Subcutaneous abdominal adipose tissue (tissue), 5 donors: ENCODE measurements around the gene PIK3CA.
"Not testable (repeated sequence)": the region's sequence is repeated elsewhere in the genome, so short reads cannot be mapped to it uniquely, and the experiment has no call there.

Source experiments
- H3K27ac ChIP-seq: one replicate; pipeline ENCODE4 v1.7.0; 2013; ENCODE audit warnings: low read depth, mild to moderate bottlenecking, inconsistent platforms, low read length, moderate library complexity
- H3K27me3 ChIP-seq, 5 donors: one replicate each; pipeline ENCODE4 v1.7.0; 2013; ENCODE audit warnings: low read length in 5 of 5, inconsistent platforms in 1 of 5; ENCODE audit not compliant: control insufficient read depth in 5 of 5, insufficient read depth in 4 of 5
- H3K36me3 ChIP-seq, 5 donors: one replicate each; pipeline ENCODE4 v1.7.0; 2013; ENCODE audit warnings: low read length in 5 of 5; ENCODE audit not compliant: control insufficient read depth in 5 of 5, insufficient read depth in 5 of 5
- H3K4me1 ChIP-seq, 5 donors: one replicate each; pipeline ENCODE4 v1.7.0; 2013; ENCODE audit warnings: low read length in 5 of 5, mild to moderate bottlenecking in 3 of 5, moderate library complexity in 1 of 5; ENCODE audit not compliant: control insufficient read depth in 5 of 5, insufficient read depth in 5 of 5
- H3K4me3 ChIP-seq, 5 donors: one replicate each; pipeline ENCODE4 v1.7.0; 2013; ENCODE audit warnings: low read length in 5 of 5, low read depth in 1 of 5
- H3K9ac ChIP-seq, 5 donors: one replicate each; pipeline ENCODE4 v1.7.0; 2013; ENCODE audit warnings: low read length in 5 of 5, mild to moderate bottlenecking in 4 of 5, moderate library complexity in 3 of 5
- H3K9me3 ChIP-seq, 5 donors: one replicate each; pipeline ENCODE4 v1.7.0; 2013; ENCODE audit warnings: low read length in 5 of 5; ENCODE audit not compliant: control insufficient read depth in 5 of 5
- donor health status: healthy.
- donor health status: healthy.
- donor health status: healthy.
- donor health status: healthy.
- donor health status: healthy.

Gene PIK3CA

DNA sequence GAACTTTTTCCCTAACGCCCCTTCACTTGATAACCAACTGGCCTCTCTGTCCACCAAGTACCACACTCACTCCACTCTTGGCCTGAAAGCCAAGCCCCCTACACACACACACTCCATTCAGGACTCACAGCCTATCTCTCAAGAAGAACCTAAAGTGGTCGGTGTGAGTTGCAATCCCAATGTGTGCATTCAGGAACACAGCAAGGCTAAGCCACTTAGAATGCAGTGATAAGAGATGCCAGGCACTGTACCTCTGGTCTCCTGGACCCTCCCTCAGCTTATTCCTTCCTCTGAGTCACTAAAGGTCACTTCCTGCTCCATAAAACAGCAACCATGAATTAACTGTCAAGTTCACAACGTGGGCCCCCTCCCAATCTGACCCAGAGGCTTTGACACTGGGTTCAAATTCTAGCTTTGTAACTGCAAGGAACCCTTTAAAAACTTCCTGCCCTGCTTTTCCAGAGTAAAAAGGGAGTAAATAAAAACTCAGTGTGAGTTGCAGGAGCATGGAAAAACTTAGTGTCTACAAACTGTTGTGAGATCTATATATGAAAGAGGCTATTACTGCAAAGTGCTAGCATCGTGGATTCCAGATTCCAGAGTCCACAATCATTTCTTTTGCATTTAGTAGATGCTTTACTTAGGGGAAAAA, 120.4 kb downstream of the PIK3CA start:
- no peaks in the 10 kb centered on the region for H3K9me3 ChIP-seq
- H3K9ac ChIP-seq, result no peak overlapping the region
- no peak overlapping the region for H3K4me3 ChIP-seq

GRCh38 chr3:179269152-179269707, 121.1 kb downstream of the PIK3CA start:
- H3K36me3 ChIP-seq, result no peaks in the 10 kb centered on the region
- no peak overlapping the region for H3K9ac ChIP-seq
- H3K4me1 ChIP-seq, result peaks cover 0 to 26% (median 0%) of the 10 kb centered on the region in 5 donors
- no peak overlapping the region for H3K27ac ChIP-seq
- no peak overlapping the region for H3K4me3 ChIP-seq
- H3K9me3 ChIP-seq, result no peaks in the 10 kb centered on the region
- peaks cover 0 to 8% (median 4%) of the 10 kb centered on the region in 5 donors for H3K27me3 ChIP-seq

More for the DNA sequence above, 120.4 kb downstream of the PIK3CA start:
- H3K27ac ChIP-seq, result no peak overlapping the region
- no peaks in the 10 kb centered on the region for H3K36me3 ChIP-seq
- H3K4me1 ChIP-seq, result peaks cover 0 to 26% (median 0%) of the 10 kb centered on the region in 5 donors
- peaks cover 0 to 8% (median 4%) of the 10 kb centered on the region in 5 donors for H3K27me3 ChIP-seq

- Histone ChIP-seq H3K9me3 (no peaks in the 10 kb centered on the region), H3K27me3 (no peaks in the 10 kb centered on the region), H3K4me3 (no peak overlapping the region)
These were observed 124.2 kb downstream of the PIK3CA start for GRCh38 chr3:179272385-179272784.

GRCh38 chr3:179274434-179274833, 126.3 kb downstream of the PIK3CA start:
- not testable (repeated sequence) for H3K4me3 ChIP-seq, H3K9me3 ChIP-seq, H3K27me3 ChIP-seq, H3K27ac ChIP-seq, H3K36me3 ChIP-seq, H3K4me1 ChIP-seq, H3K9ac ChIP-seq

More at GRCh38 chr3:179272385-179272784, 124.2 kb downstream of the PIK3CA start:
- H3K9ac ChIP-seq, result no peak overlapping the region
- no peaks in the 10 kb centered on the region for H3K36me3 ChIP-seq
- H3K27ac ChIP-seq, result no peak overlapping the region
- peaks cover 0 to 17% (median 0%) of the 10 kb centered on the region in 5 donors for H3K4me1 ChIP-seq

DNA sequence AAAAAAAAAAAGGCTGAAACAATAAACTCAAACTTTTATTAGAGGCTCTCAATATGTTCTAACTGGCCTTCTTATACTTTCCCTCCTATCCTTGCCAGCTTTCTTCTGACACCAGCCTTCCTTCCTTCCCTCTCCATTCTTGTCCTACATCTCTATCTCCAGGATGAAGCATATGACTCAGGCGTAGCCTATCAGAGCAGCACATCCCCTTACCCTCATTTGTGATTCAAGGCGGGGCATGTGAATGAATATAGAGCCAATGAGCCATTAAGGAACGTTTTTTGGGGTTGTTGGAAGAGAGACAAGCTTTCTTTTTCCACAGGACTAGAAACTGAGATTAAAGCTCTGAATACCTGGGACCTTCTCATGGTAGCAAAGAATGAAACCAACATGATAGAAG, 127.8 kb downstream of the PIK3CA start:
- Histone ChIP-seq H3K27me3 (peaks cover 0 to 2% (median 0%) of the 10 kb centered on the region in 5 donors), H3K4me1 (peaks cover 0 to under 1% (median 0%) of the 10 kb centered on the region in 5 donors), H3K9ac (no peak overlapping the region), H3K27ac (no peak overlapping the region), H3K36me3 (no peaks in the 10 kb centered on the region), H3K9me3 (no peaks in the 10 kb centered on the region), H3K4me3 (no peak overlapping the region)

GRCh38 chr3:179276743-179277142, 128.6 kb downstream of the PIK3CA start:
- Histone ChIP-seq H3K9ac (no peak overlapping the region), H3K27me3 (peaks cover 0 to 2% (median 0%) of the 10 kb centered on the region in 5 donors), H3K4me1 (no peaks in the 10 kb centered on the region), H3K9me3 (no peaks in the 10 kb centered on the region), H3K4me3 (no peak overlapping the region), H3K36me3 (no peaks in the 10 kb centered on the region), H3K27ac (no peak overlapping the region)

DNA sequence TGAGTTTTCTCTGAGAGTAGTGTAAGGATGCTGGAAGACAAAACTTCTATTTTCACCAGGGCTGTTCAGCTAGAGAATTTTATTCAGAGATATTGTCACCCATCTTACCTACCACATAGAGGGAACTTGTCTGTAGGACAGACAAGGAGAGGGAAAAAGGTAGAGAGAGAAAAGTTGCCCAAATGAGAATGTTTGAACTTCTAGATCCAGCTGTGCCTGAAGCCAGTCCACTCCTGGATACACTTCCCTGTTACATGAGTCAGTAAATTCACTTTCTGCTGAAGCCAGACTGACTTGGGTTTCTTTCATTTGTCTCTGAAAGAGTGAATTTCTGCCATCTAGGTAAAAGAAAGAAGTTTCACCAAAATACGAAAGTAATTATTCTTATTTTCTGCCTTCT, 130.0 kb downstream of the PIK3CA start:
- Histone ChIP-seq H3K9ac (no peak overlapping the region), H3K4me1 (no peaks in the 10 kb centered on the region), H3K27ac (no peak overlapping the region), H3K36me3 (no peaks in the 10 kb centered on the region), H3K27me3 (peaks cover 0 to 2% (median 0%) of the 10 kb centered on the region in 5 donors), H3K4me3 (no peak overlapping the region), H3K9me3 (no peaks in the 10 kb centered on the region)

DNA sequence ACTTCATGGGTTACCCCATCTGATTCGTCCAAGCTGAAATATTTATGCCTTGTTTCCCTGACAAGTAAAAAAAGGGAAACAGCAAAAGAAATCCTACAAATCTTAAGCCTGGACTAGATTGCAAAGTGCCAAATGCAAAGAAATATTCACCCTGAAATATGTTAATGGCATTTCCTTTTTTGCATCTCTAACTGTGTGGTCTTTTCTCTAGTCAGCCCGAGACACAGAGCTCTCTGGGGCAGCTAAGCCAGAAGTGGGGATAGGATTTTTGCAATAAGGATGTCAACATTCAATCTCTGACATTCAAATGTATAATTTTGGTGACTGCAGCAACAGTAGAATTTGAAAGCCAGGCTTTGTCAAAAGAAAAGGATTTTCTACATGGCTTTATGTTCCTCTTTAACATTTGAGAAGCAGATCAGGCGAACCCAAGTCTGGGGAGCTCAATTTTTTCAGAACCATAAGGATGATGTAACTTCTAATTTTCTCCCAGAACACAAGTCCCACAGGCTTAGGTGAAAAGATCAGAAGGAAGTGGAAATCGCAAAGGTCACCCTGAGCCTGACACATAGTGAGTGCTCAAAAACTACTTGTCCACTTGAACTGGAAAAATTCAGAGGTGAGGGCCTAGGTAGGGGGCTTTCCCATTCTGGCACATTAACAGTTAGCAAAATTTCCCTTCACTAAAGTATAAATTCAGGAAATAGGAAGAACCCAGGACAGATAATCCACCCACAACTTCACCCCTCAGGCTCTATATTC, 131.0 kb downstream of the PIK3CA start:
- no peaks in the 10 kb centered on the region for H3K4me1 ChIP-seq
- no peaks in the 10 kb centered on the region for H3K9me3 ChIP-seq
- H3K27me3 ChIP-seq, result peaks cover 0 to 2% (median 0%) of the 10 kb centered on the region in 5 donors
- H3K9ac ChIP-seq, result no peak overlapping the region
- no peaks in the 10 kb centered on the region for H3K36me3 ChIP-seq
- no peak overlapping the region for H3K4me3 ChIP-seq
- no peak overlapping the region for H3K27ac ChIP-seq

GRCh38 chr3:179279837-179280236, 131.7 kb downstream of the PIK3CA start:
- Histone ChIP-seq H3K27ac (no peak overlapping the region), H3K36me3 (no peaks in the 10 kb centered on the region), H3K27me3 (peaks cover 0 to 2% (median 0%) of the 10 kb centered on the region in 5 donors), H3K9me3 (no peaks in the 10 kb centered on the region), H3K4me3 (no peak overlapping the region), H3K9ac (no peak overlapping the region), H3K4me1 (no peaks in the 10 kb centered on the region)

DNA sequence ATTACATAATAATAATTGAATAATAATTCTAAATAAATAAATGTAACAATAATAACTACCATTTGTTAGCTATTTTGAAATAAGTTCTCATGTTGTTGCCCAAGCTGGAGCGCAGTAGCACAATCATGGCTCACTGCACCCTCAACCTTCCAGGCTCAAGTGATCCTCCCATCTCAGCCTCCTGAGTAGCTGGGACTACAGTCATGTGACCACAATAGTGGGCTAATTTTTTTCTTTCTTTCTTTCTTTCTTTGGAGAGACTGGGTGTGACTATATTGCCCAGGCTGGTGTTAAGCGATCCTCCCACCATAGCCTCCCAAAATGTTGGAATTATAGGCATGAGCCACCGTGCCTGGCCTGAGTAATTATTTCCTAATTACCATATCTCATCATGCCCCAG, 133.7 kb downstream of the PIK3CA start:
- no peak overlapping the region for H3K27ac ChIP-seq
- H3K36me3 ChIP-seq, result no peaks in the 10 kb centered on the region
- H3K4me1 ChIP-seq, result no peaks in the 10 kb centered on the region
- peaks cover 0 to 2% (median 0%) of the 10 kb centered on the region in 5 donors for H3K27me3 ChIP-seq
- no peaks in the 10 kb centered on the region for H3K9me3 ChIP-seq
- no peak overlapping the region for H3K9ac ChIP-seq
- no peak overlapping the region for H3K4me3 ChIP-seq
